HT1080 (cell line): Measurements from ENCODE around the gene CYYR1. TPM values are rescaled to one million over a fixed set of nuclear protein-coding genes. Genes with fewer than 3 reads are reported as not detected.

Experiments used
- DNase-seq: peaks from one replicate; pipeline ENCODE4 v3.0.0-alpha.2; 2015; ENCODE audit warnings: low read depth
- polyA plus RNA-seq, 2 experiments: library from polyadenylated mRNA; depleted of rRNA; stranded (reverse); fragments of >200 nt; gene quantifications; 2 replicates each; pipeline ENCODE4 v1.2.3, GENCODE V29; 2015
- total RNA-seq: library from RNA; depleted of rRNA; stranded (reverse); fragments of >200 nt; shearing (Covaris generic); gene quantifications from 2 replicates; pipeline ENCODE4 v1.2.3, GENCODE V29; 2014; rRNA removed

CYYR1 gene
- total RNA-seq, result not detected in 2 replicates
- polyA plus RNA-seq (2015; cell fraction: cytosol; rRNA removed), result not detected in 2 replicates
- not detected in 2 replicates for polyA plus RNA-seq (2015; cell fraction: nucleus; rRNA removed)

- DNase-seq, result no peak
Measured at GRCh38 chr21:26572702-26573381, at the start of gene CYYR1. TSS of gene CYYR1 (minus strand) at chr21:26573286. CDS start at chr21:26572940, 346 bp downstream.

GRCh38 chr21:26617176-26617575 lies 44.1 kb upstream of the CYYR1 start:
- DNase-seq, result no peak

- no peak for DNase-seq
Measured at GRCh38 chr21:26614251-26614650, 41.2 kb upstream of the CYYR1 start.

- no peak for DNase-seq
Measured at GRCh38 chr21:26599261-26599660, 26.2 kb upstream of the CYYR1 start.

GRCh38 chr21:26597981-26598380 lies 24.9 kb upstream of the CYYR1 start:
- no peak for DNase-seq

- no peak for DNase-seq
Measured at GRCh38 chr21:26597031-26597430, 23.9 kb upstream of the CYYR1 start.

GRCh38 chr21:26595971-26596370 lies 22.9 kb upstream of the CYYR1 start:
- no peak for DNase-seq

- no peak for DNase-seq
Measured at GRCh38 chr21:26593800-26594199, 20.7 kb upstream of the CYYR1 start.

GRCh38 chr21:26591543-26591942 lies 18.5 kb upstream of the CYYR1 start:
- no peak for DNase-seq

GRCh38 chr21:26588446-26588845 lies 15.4 kb upstream of the CYYR1 start:
- DNase-seq, result no peak

- peak; percentile 72 for DNase-seq
Measured at GRCh38 chr21:26587736-26588201, 14.7 kb upstream of the CYYR1 start.

- DNase-seq, result no peak
Measured at GRCh38 chr21:26583769-26584168, 10.7 kb upstream of the CYYR1 start.

- DNase-seq, result no peak
Measured at GRCh38 chr21:26581818-26582217, 8.7 kb upstream of the CYYR1 start.

- no peak for DNase-seq
Measured at GRCh38 chr21:26572076-26572701, 897 bp downstream of the CYYR1 start.

- no peak for DNase-seq
Measured at GRCh38 chr21:26570203-26570602, 2.9 kb downstream of the CYYR1 start.

- no peak for DNase-seq
Measured at GRCh38 chr21:26565546-26565945, 7.5 kb downstream of the CYYR1 start.

GRCh38 chr21:26565111-26565510 lies 8.0 kb downstream of the CYYR1 start:
- DNase-seq, result no peak

GRCh38 chr21:26563856-26564503 lies 9.1 kb downstream of the CYYR1 start:
- no peak for DNase-seq

- no peak for DNase-seq
Measured at GRCh38 chr21:26560612-26561011, 12.5 kb downstream of the CYYR1 start.

- no peak for DNase-seq
Measured at GRCh38 chr21:26559099-26559498, 14.0 kb downstream of the CYYR1 start.

- DNase-seq, result no peak
Measured at GRCh38 chr21:26557106-26557505, 16.0 kb downstream of the CYYR1 start.

- DNase-seq, result no peak
Measured at GRCh38 chr21:26555540-26556146, 17.4 kb downstream of the CYYR1 start.
